HepG2 (cell line): Measurements from ENCODE around the gene HK3. TPM values are rescaled to one million over a fixed set of nuclear protein-coding genes. Genes with fewer than 3 reads are reported as not detected.

Experiments
- ATAC-seq: fragments of 200-7000 bp; cut with Tn5 transposase; 3 replicates; pipeline ENCODE4 v1.9.1; 2020; ENCODE audit warnings: mild to moderate bottlenecking, moderate library complexity
- BruUV-seq: library from RNA; stranded (reverse); fragments of 400-500 nt; replicated peaks from 2 replicates; lab custom pipeline; 2021; lab: Mats Ljungman, UMichigan
- CTCF ChIA-PET: fragments of 300-600 bp; formaldehyde crosslinking; extraction: SDS; loops from one replicate; lab custom pipeline; 2021; ENCODE audit warnings: low total read pairs, inconsistent platforms, low intra/inter-chr PET ratio; lab: Yijun Ruan, JAX
- POLR2A ChIA-PET: fragments of 350-600 bp; sonication (Branson Sonifier 250); formaldehyde crosslinking; loops from one replicate; lab custom pipeline; 2020; ENCODE audit warnings: antibody characterized with exemption, inconsistent platforms; lab: Yijun Ruan, JAX
- DNase-seq: peaks from one replicate; pipeline ENCODE4 v3.0.0-alpha.2; 2015; ENCODE audit warnings: low spot score
- FAIRE-seq: peaks from 3 replicates; lab custom pipeline; 2011; peaks lifted over from hg19 to GRCh38; lab: Jason Lieb, UNC
- H2AFZ ChIP-seq: one replicate; pipeline ENCODE4 v1.6.1; 2011; ENCODE audit warnings: low read length, inconsistent platforms
- H3K27ac ChIP-seq: fragments of 300-600 bp; 3 replicates; pipeline ENCODE4 v1.8.0; 2011; ENCODE audit warnings: mixed run types, mild to moderate bottlenecking, mixed read lengths, low read length, inconsistent platforms; ENCODE audit not compliant: insufficient read depth; ENCODE audit errors: extremely low read length
- H3K27me3 ChIP-seq, 2 experiments: fragments of 200-600 bp in 1 of 2; 2 replicates in 1 of 2; 3 replicates in 1 of 2; pipeline versions ENCODE4 v1.6.0 to v1.8.0; 2011; ENCODE audit warnings: low read length in 2 of 2, mild to moderate bottlenecking in 2 of 2, moderate library complexity in 2 of 2, inconsistent platforms in 1 of 2; ENCODE audit not compliant: insufficient read depth in 2 of 2, control insufficient read depth in 1 of 2
- H3K36me3 ChIP-seq, 2 experiments: fragments of 200-600 bp in 1 of 2; replicated peaks in 1 of 2; 2 replicates in 1 of 2; 3 replicates in 1 of 2; pipeline versions ENCODE4 v1.5.1 to v1.8.0; 2011; ENCODE audit warnings: low read length in 2 of 2, inconsistent platforms in 1 of 2; ENCODE audit not compliant: insufficient read depth in 2 of 2, control insufficient read depth in 1 of 2
- H3K4me1 ChIP-seq: 2 replicates; pipeline ENCODE4 v1.5.1; 2012; ENCODE audit warnings: low read length, inconsistent platforms; ENCODE audit not compliant: insufficient read depth
- H3K4me2 ChIP-seq: 2 replicates; pipeline ENCODE4 v1.6.0; 2011; ENCODE audit warnings: low read depth, low read length, inconsistent platforms
- H3K4me3 ChIP-seq, 3 experiments: fragments of 200-600 bp in 1 of 3; sonication (generic), shearing (Covaris generic) in 1 of 3; replicated peaks in 1 of 3; 2 replicates each; pipeline ENCODE4 v1.5.1; 2011 to 2016; ENCODE audit warnings: low read length in 3 of 3, inconsistent platforms in 2 of 3, low read depth in 2 of 3, mild to moderate bottlenecking in 2 of 3, control low read depth in 1 of 3, mixed read lengths in 1 of 3; ENCODE audit not compliant: insufficient read depth in 1 of 3
- H3K79me2 ChIP-seq: one replicate; pipeline ENCODE4 v1.6.1; 2011; ENCODE audit warnings: low read length, inconsistent platforms; ENCODE audit not compliant: insufficient read depth
- H3K9ac ChIP-seq: 2 replicates; pipeline ENCODE4 v1.6.0; 2011; ENCODE audit warnings: mild to moderate bottlenecking, low read depth, low read length, inconsistent platforms; ENCODE audit not compliant: insufficient read depth
- H3K9me3 ChIP-seq: 2 replicates; pipeline ENCODE4 v1.5.1; 2012; ENCODE audit warnings: mild to moderate bottlenecking, low read length
- H4K20me1 ChIP-seq: 2 replicates; pipeline ENCODE4 v1.6.0; 2011; ENCODE audit warnings: inconsistent platforms, mild to moderate bottlenecking, low read length, moderate library complexity; ENCODE audit not compliant: insufficient read depth
- ISL2 ChIP-seq: sonication (generic); formaldehyde crosslinking; IDR thresholded peaks from 2 replicates; pipeline ENCODE4 v1.5.0; 2020; ENCODE audit warnings: missing genetic modification reagents
- KLF15 ChIP-seq: sonication (generic); formaldehyde crosslinking; IDR thresholded peaks from 2 replicates; pipeline ENCODE4 v1.8.1; 2023; ENCODE audit warnings: borderline replicate concordance, mild to moderate bottlenecking, inconsistent platforms, missing genetic modification reagents, mixed read lengths
- MEIS2 ChIP-seq: sonication (generic); formaldehyde crosslinking; IDR thresholded peaks from 2 replicates; pipeline ENCODE4 v1.9.0; 2021; ENCODE audit warnings: mild to moderate bottlenecking, missing genetic modification reagents
- MTA1 ChIP-seq: sonication (generic); formaldehyde crosslinking; IDR thresholded peaks from 2 replicates; pipeline ENCODE4 v1.4.0; 2020; ENCODE audit warnings: missing genetic modification reagents, mild to moderate bottlenecking, borderline replicate concordance
- NFIB ChIP-seq: sonication (generic); formaldehyde crosslinking; IDR thresholded peaks from 2 replicates; pipeline ENCODE4 v1.9.0; 2021; ENCODE audit warnings: missing genetic modification reagents, mild to moderate bottlenecking, borderline replicate concordance
- TBX3 ChIP-seq: fragments of 450-650 bp; IDR thresholded peaks from 2 replicates; pipeline ENCODE4 v1.6.1; 2017; ENCODE audit warnings: antibody characterized with exemption, mild to moderate bottlenecking, inconsistent platforms, borderline replicate concordance
- TGIF2 ChIP-seq: IDR thresholded peaks from 2 replicates; pipeline ENCODE4 v1.6.1; 2016; ENCODE audit warnings: control low read depth, missing compliant biosample characterization
- U2AF1 ChIP-seq: fragments of 200-400 bp; formaldehyde crosslinking; optimal IDR thresholded peaks from 2 replicates; pipeline ENCODE3; 2017; ENCODE audit warnings: mild to moderate bottlenecking, low read depth, low read length
- ZNF30 ChIP-seq: sonication (generic); formaldehyde crosslinking; IDR thresholded peaks from 2 replicates; pipeline ENCODE4 v1.5.0; 2020; ENCODE audit warnings: mild to moderate bottlenecking, missing genetic modification reagents
- WGBS: methylation state at CpG from one replicate; pipeline ENCODE4 v1.1.6; 2017; ENCODE audit warnings: low lambda C conversion rate; 5-methylcytosine and 5-hydroxymethylcytosine counted together
- in situ Hi-C: cut with HindIII; loops from 2 replicates; pipeline ENCODE4 v1.10.0; 2017; ENCODE audit warnings: low pct_unique_long_range_greater_than_20kb; ENCODE audit not compliant: extremely low pct_ligation_motif_present
- intact Hi-C: fragments of 100-400 bp; cut with micrococcal nuclease; formaldehyde crosslinking; loops from one replicate; pipeline ENCODE4 v1.10.0; 2022; ENCODE audit not compliant: unreplicated experiment
- polyA plus RNA-seq, 8 experiments: library from polyadenylated mRNA; depleted of rRNA in 3 of 8; stranded (reverse) in 7 of 8; unstranded in 1 of 8; fragments of >200 nt; fragmentation: Illumina TruSeq in 4 of 8; extraction: Trizol in 4 of 8; gene quantifications; 2 replicates each; pipeline versions ENCODE4 v1.2.1 to v1.2.3, GENCODE V29; 2011 to 2016; ENCODE audit warnings: low read depth in 4 of 8, missing spikeins in 1 of 8, mixed read lengths in 1 of 8; ENCODE audit not compliant: insufficient read depth in 1 of 8
- total RNA-seq, 5 experiments: library from RNA; depleted of rRNA; stranded (reverse); fragments of >200 nt; fragmentation: Illumina TruSeq; extraction: Trizol; gene quantifications; 2 replicates each; pipeline ENCODE4 v1.2.3, GENCODE V29; 2016; ENCODE audit warnings: low read depth in 1 of 5
- TF ChIP-seq, protein P1 (sequence below): sonication (generic); formaldehyde crosslinking; IDR thresholded peaks from 2 replicates; pipeline ENCODE4 v1.8.0; 2023; ENCODE audit warnings: mild to moderate bottlenecking, missing genetic modification reagents
- TF ChIP-seq, protein P2 (sequence below): sonication (generic); formaldehyde crosslinking; IDR thresholded peaks from 2 replicates; pipeline ENCODE4 v1.5.0; 2020; ENCODE audit warnings: mild to moderate bottlenecking, missing genetic modification reagents, moderate library complexity

Gene HK3
- total and polyA plus RNA-seq, 2 of the 13 experiments (the other 11 are each of a cell fraction or from before 2014, with no cell fraction given), result not detected

DNA sequence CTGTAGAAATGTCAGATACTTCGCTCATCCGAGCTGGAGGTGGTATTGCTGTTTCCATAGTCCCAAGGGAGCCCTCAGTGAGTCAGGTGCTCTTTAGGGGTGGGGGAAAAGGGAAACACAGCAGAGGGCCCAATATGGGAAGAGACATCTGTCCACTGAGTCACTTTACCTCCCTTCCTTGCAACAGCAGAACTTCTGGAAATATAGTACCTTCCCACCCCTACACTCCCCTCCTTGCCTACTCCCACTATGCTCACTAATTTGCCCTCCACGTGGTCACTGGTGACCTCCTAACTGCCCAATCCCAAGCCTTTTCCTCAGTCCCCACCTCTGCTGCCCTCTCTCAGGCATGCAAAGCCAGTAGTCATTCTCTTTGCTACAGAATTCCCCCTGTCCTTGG lies 1.9 kb downstream of the HK3 start (continued):
- TF ChIP-seq, protein P1, sequence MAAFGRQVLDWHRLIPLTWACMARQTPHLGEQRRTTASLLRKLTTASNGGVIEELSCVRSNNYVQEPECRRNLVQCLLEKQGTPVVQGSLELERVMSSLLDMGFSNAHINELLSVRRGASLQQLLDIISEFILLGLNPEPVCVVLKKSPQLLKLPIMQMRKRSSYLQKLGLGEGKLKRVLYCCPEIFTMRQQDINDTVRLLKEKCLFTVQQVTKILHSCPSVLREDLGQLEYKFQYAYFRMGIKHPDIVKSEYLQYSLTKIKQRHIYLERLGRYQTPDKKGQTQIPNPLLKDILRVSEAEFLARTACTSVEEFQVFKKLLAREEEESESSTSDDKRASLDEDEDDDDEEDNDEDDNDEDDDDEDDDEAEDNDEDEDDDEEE (CRISPR knock-in tag), result no peak
- TF ChIP-seq ISL2 (no peak), TGIF2 (CRISPR knock-in tag) (no peak), KLF15 (CRISPR knock-in tag) (no peak), MTA1 (CRISPR knock-in tag) (no peak)

DNA sequence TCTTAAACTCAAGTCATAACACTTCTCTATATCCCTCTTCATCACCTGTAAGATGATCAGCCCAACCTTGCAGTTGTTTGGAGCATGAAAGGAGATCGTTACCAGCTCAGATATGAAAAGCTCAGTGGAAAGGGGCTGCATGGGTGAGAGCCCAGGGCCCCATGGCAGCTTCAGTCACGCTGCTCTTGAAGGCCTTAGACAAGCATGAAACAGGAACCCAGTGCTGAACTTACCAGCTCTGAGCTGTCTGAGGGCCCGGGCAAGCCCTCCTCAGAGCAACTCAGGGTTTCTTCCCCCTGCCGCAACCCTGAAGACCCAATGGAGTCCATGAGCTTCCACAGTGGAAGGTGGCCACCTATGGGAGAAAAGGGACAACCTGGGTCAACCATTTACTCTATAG lies 3.3 kb downstream of the HK3 start:
- Histone ChIP-seq H3K4me3 (no peak overlapping the region), H3K27me3 (peaks cover 2 to 8% of the 10 kb centered on the region in 2 experiments; a peak in 3 of 5 replicates), H3K79me2 (no peaks in the 10 kb centered on the region), H2AFZ (no peak overlapping the region), H3K36me3 (no peaks in the 10 kb centered on the region), H3K4me1 (no peaks in the 10 kb centered on the region), H3K4me2 (no peak overlapping the region), H3K27ac (no peak overlapping the region), H4K20me1 (no peaks in the 10 kb centered on the region), H3K9me3 (no peaks in the 10 kb centered on the region), H3K9ac (no peak overlapping the region)
- peak; percentile 12; the same call in 1 of the 3 replicates for ATAC-seq
- ChIA-PET POLR2A (no interaction called here), CTCF (no interaction called here)
- no peak for FAIRE-seq
- intact Hi-C loops, result no loop called here
- DNase-seq, result no peak
- no TSS peak for BruUV-seq
- 6% methylated on average over 2 of the region's 4 CpGs for WGBS
- TF ChIP-seq NFIB (CRISPR knock-in tag) (no peak), U2AF1 (no peak), ZNF30 (CRISPR knock-in tag) (no peak), TBX3 (no peak), MEIS2 (CRISPR knock-in tag) (no peak)
- TF ChIP-seq, protein P2, sequence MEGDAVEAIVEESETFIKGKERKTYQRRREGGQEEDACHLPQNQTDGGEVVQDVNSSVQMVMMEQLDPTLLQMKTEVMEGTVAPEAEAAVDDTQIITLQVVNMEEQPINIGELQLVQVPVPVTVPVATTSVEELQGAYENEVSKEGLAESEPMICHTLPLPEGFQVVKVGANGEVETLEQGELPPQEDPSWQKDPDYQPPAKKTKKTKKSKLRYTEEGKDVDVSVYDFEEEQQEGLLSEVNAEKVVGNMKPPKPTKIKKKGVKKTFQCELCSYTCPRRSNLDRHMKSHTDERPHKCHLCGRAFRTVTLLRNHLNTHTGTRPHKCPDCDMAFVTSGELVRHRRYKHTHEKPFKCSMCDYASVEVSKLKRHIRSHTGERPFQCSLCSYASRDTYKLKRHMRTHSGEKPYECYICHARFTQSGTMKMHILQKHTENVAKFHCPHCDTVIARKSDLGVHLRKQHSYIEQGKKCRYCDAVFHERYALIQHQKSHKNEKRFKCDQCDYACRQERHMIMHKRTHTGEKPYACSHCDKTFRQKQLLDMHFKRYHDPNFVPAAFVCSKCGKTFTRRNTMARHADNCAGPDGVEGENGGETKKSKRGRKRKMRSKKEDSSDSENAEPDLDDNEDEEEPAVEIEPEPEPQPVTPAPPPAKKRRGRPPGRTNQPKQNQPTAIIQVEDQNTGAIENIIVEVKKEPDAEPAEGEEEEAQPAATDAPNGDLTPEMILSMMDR (CRISPR knock-in tag), result peak; percentile 18; the same call in 1 of the 2 replicates
- in situ Hi-C loops, result no loop called here
